HFF-Myc (cell line): ENCODE results near the gene ITGB8.

ENCODE experiments used
- DNase-seq: peaks from one replicate; pipeline ENCODE4 v3.0.0-alpha.2; 2011; ENCODE audit warnings: low read depth; ENCODE audit errors: extremely low read depth
- H3K4me3 ChIP-seq: replicated peaks from 2 replicates; pipeline ENCODE4 v1.5.1; 2011; ENCODE audit warnings: low read depth, mild to moderate bottlenecking, control low read depth, low read length
- TF ChIP-seq, protein P1 (sequence below): IDR thresholded peaks from 2 replicates; pipeline ENCODE4 v1.5.1; 2012; ENCODE audit warnings: mild to moderate bottlenecking, low read depth, low read length, control low read depth; ENCODE audit errors: missing control alignments

Gene ITGB8

DNA sequence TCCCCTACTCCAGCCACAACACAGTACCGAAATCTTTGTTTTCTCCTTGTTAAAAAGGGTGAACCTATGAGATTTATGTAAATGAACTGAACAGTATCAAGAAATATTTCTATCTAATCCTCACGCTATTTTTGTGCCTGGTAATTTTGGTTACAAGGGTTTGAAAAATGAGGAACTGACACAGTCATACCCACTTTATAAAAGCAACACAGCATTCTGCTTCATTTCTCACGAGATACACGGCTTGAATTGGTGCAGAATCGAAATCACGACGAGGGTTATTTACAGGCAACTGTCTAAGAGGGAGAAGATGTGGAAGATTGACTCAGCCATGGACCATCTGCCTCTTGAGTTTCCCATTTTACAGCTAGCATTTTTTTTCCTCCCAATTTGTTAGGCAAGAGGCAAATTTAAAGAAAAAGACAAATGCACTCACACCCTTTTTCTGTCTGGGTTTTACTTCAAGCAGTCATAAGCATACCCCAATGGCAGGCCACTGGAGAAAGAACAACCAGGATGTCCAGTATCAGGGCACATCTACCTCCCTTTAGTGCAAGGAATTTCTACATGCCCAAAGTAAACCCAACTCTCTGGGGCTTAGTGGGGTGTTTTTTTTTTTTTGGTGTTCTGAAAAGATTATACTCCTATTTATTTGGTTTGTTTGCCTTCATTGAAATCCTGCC lies 108.1 kb downstream of the ITGB8 start:
- no peak for DNase-seq
- TF ChIP-seq, protein P1, sequence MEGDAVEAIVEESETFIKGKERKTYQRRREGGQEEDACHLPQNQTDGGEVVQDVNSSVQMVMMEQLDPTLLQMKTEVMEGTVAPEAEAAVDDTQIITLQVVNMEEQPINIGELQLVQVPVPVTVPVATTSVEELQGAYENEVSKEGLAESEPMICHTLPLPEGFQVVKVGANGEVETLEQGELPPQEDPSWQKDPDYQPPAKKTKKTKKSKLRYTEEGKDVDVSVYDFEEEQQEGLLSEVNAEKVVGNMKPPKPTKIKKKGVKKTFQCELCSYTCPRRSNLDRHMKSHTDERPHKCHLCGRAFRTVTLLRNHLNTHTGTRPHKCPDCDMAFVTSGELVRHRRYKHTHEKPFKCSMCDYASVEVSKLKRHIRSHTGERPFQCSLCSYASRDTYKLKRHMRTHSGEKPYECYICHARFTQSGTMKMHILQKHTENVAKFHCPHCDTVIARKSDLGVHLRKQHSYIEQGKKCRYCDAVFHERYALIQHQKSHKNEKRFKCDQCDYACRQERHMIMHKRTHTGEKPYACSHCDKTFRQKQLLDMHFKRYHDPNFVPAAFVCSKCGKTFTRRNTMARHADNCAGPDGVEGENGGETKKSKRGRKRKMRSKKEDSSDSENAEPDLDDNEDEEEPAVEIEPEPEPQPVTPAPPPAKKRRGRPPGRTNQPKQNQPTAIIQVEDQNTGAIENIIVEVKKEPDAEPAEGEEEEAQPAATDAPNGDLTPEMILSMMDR = no peak
- H3K4me3 ChIP-seq = no peak overlapping the region

DNA sequence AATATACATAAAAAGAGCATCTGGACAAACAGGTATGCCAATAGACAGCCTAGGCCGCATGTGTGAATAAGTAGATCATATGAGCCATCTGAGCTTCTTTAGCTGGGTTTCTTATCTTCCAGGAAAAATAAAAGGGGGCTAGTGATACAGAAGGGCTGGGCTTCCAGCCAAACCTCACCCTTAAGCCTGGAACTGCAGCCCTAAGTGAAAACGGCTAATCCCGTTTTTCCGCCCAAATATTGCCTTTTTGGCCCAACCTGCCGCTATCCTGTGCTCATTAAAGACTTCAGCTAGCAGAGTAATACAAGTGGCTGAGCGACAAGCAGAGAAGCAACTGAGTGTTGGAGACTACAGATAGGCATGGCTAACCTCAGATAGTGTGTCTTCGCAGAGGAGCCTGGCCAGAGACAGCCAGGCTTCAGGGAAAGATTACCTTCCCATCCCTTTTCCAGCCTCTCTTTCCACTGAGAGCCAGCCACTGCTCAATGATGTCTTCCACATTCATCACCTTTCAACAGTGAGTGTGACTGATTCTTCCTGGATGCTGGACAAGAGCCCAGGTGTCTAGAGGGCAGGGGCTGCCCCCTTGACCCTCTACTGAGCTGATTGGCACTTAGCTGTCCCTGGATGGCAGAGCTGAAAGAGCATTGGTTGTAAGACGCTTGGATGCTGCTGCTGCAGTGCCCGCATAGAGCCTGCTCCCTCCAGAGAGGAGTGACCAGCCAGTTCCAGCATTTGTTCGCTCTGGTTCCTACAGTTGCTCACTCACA lies 108.9 kb downstream of the ITGB8 start:
- H3K4me3 ChIP-seq = no peak overlapping the region
- TF ChIP-seq, protein P1 = no peak
- DNase-seq = no peak

DNA sequence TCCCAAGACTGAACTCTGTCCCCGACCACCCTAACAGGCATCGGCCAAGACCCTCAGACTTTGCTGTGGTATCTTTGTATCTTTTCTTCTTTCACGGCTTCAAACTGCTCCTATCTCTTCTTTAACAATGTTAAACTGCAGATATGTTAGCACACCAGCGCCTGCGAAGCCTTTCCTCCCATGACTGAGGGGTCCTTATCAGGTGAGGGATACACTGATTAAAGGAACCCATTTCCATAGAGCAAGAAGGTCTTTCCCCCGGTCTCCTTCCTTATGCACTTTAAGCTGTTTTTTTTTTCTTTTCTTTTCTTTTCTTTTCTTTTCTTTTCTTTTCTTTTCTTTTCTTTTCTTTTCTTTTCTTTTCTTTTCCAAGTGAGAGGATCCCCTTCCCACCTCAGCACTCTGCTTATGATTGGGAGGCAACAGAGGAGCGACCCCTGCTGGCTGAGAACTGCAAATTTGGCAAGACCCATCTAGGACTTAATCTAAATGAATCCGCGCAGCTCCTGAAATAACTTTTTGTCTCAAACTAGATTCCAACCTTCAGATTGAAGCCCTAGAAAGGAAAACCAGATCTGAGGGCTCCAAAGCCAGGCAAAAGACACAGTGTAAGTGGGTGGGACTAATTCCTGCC lies 109.9 kb downstream of the ITGB8 start:
- DNase-seq = peak; percentile 11
- TF ChIP-seq, protein P1 = peak; percentile 60
- no peak overlapping the region for H3K4me3 ChIP-seq

DNA sequence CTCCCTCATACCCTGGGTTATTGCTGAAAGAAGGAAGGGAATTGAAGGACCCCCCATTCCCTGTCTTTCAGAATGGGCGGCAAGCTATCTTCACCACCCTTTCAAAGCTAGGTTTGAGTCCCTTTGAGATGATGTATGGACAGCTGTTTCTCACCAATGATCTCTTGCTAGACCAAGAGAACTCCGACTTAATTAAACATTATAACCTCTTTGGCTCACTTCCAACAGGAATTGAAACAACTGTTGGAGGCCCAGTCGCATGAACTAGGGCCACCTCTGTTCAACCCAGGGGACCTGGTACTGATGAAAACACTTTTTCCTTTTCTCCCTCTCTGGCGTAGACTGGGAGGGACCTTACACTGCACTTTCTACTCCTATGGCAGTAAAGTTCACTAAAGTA lies 110.6 kb downstream of the ITGB8 start:
- no peak overlapping the region for H3K4me3 ChIP-seq
- DNase-seq = no peak
- TF ChIP-seq, protein P1 = no peak

DNA sequence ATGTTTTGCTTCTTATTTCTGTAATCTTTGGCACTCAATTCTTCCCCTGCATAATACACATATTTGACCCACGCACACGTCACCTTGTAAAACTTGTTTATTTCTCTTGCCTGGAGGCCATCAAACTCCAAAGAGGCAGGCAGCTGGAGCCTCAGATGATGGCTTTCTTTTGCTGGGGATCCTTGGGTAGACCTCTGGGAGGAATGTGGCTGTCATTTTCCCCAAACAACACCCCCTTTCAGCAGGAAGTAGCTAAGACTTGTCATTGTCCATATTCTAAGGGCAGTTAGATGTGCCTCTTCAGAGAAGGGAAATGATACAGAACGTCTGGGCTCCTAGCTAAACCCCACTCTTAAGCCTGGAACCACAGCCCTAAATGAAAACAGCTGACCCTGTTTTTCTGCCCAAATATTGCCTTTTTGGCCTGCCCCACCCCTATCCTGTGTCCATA lies 111.3 kb downstream of the ITGB8 start:
- TF ChIP-seq, protein P1 = no peak
- DNase-seq = peak; percentile 67
- H3K4me3 ChIP-seq = no peak overlapping the region

DNA sequence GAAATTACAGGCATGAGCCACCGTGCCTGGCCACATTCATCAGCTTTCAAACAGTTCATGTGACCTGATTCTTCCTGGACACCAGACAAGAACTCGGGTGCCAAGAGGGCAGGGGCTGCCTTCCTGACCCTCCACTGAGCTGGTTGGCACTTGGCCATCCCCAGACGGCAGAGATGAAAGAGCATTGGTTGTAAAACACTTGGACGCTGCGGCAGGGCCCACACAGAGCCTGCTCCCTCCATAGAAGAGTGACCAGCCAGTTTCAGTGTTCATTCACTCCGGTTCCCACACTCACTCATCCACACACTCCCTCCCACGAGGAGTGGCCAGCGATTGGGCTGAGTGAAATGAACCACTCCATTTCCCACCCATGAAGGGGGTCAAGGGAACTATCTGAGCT lies 112.3 kb downstream of the ITGB8 start:
- no peak for DNase-seq
- TF ChIP-seq, protein P1 = no peak
- H3K4me3 ChIP-seq = no peak overlapping the region
